Epithelial cell of proximal tubule (primary cell): ENCODE data around the gene SNRNP35. TPM values are rescaled to one million over a fixed set of nuclear protein-coding genes. Genes with fewer than 3 reads are reported as not detected.
"Not testable (repeated sequence)": the region's sequence is repeated elsewhere in the genome, so short reads cannot be mapped to it uniquely, and the experiment has no call there.

Source experiments
- DNase-seq: peaks from one replicate; pipeline ENCODE4 v3.0.0-alpha.2; 2011; ENCODE audit warnings: low read depth
- H3K4me3 ChIP-seq: 2 replicates; pipeline ENCODE4 v1.5.1; 2011; ENCODE audit warnings: low read depth, mild to moderate bottlenecking, low read length
- total RNA-seq: library from RNA; depleted of rRNA; stranded (reverse); fragments of >200 nt; gene quantifications from 2 replicates; pipeline ENCODE4 v1.2.3, GENCODE V29; 2015
- TF ChIP-seq, protein P1 (sequence below): conservative IDR thresholded peaks from 2 replicates; pipeline ENCODE4 v1.5.1; 2012; ENCODE audit warnings: low read depth, mild to moderate bottlenecking, low read length

SNRNP35 gene
- total RNA-seq, 1 donor from 2014 or later, result 22.7 TPM

DNA sequence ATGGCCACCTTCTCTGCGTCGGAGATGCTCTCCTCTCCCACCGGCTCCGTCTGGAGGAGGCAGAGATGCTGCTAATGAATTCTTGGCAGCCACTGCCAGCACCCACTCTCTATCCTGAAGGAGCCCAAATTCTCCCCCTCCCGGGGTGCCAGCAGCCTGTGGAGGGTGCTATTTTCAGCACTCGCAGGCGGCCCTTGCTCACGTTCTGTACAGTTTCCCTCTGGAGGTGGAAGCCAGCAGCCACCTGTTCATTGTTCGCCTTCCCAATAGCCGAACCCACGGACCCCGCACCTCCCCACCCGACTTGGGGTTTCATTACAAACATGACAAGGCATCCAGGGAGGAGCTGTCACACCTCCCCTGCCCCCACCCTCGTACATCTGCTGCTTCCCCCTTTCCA lies 27.8 kb downstream of the SNRNP35 start:
- TF ChIP-seq, protein P1, sequence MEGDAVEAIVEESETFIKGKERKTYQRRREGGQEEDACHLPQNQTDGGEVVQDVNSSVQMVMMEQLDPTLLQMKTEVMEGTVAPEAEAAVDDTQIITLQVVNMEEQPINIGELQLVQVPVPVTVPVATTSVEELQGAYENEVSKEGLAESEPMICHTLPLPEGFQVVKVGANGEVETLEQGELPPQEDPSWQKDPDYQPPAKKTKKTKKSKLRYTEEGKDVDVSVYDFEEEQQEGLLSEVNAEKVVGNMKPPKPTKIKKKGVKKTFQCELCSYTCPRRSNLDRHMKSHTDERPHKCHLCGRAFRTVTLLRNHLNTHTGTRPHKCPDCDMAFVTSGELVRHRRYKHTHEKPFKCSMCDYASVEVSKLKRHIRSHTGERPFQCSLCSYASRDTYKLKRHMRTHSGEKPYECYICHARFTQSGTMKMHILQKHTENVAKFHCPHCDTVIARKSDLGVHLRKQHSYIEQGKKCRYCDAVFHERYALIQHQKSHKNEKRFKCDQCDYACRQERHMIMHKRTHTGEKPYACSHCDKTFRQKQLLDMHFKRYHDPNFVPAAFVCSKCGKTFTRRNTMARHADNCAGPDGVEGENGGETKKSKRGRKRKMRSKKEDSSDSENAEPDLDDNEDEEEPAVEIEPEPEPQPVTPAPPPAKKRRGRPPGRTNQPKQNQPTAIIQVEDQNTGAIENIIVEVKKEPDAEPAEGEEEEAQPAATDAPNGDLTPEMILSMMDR, result no peak
- no peak overlapping the region for H3K4me3 ChIP-seq
- DNase-seq, result no peak

DNA sequence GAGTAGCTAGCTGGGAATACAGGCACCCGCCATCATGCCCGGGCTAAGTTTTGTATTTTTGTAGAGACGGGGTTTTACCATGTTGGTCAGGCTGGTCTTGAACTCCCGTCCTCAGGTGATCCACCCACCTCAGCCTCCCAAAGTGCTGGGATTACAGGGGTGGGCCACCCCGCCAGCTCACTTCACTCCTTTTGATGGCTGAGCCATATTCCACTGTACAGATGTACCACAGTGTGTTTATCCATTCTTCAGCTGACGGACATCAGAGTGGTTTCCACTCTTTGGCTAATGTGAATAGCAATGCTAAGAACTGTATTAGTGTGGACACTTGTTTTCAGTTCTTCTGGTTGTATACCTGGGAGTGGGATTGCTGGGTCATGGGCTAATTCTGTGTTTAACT lies 29.5 kb downstream of the SNRNP35 start:
- TF ChIP-seq, protein P1, result no peak
- no peak for DNase-seq
- H3K4me3 ChIP-seq, result no peak overlapping the region

DNA sequence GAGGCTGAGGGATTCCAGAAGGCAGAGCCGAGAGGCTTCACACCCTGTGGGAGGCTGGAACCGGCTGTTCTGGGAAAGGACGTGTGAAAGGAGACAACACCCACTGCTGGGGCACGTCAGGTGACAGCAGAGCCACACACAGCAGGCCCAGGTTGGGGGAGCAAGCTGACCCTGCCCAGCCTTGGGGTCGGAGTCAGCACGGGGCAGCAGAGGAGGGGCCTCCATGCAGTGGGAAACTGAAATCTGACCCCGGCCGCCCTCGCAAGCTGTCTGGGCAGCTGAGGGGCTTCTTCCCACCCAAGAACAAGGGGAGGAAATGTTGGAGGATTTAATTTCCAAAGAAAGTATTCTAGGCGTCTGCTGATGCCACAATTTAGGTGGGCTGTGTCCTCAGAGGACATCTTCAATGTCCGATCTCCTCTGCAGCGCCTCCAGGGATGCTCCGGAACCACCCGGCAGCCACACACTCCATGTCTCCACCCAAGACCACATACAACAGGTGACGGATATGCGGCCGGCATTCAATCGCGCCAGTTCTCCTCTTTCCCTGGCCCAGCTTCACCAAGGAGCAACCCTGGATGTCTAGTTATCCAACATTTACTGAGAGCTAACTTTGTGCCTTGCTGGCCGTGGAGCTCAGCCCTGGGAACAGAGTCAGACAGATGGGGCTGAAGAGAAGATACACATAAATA lies 30.7 kb downstream of the SNRNP35 start:
- TF ChIP-seq, protein P1, result no peak
- no peak for DNase-seq
- no peak overlapping the region for H3K4me3 ChIP-seq

DNA sequence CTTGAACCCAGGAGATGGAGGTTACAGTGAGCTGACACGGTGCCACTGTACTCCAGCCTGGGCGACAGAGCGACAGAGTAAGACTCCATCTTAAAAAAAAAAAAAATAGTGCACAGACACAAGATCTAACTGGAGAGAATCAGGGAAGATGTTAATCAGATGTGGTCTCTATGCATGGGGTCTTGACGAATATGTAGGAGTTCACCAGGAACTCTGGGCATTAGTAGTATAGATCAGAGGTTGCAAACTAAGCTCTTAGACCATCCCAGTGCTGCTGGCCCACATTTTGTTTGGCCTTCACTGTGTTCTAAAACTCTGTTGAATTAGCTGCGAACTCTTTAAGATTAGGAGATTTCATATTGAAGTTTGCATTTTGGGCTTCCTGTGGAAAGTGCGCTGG lies 31.6 kb downstream of the SNRNP35 start:
- TF ChIP-seq, protein P1, result no peak
- H3K4me3 ChIP-seq, result no peak overlapping the region
- no peak for DNase-seq

DNA sequence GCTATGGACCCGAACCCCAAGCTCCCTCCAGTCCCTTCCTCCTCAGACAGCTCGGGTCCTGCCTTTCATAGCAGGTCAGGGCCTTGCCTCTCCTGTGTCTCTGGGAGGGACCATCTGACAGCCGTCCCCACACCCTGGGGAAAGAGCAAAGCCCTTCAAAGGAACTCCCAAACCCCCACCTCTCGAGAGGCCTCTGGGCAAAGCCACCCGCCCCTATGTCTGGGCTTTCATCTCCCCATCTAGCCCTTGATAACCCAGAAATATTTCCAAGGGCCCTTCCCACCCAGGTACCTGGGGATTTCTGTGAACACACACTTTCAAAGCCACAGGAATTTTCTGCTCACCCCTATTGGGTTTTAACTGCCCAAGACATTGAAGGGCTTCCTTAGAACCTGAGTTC lies 32.1 kb downstream of the SNRNP35 start:
- DNase-seq, result no peak
- TF ChIP-seq, protein P1, result no peak
- H3K4me3 ChIP-seq, result no peak overlapping the region

DNA sequence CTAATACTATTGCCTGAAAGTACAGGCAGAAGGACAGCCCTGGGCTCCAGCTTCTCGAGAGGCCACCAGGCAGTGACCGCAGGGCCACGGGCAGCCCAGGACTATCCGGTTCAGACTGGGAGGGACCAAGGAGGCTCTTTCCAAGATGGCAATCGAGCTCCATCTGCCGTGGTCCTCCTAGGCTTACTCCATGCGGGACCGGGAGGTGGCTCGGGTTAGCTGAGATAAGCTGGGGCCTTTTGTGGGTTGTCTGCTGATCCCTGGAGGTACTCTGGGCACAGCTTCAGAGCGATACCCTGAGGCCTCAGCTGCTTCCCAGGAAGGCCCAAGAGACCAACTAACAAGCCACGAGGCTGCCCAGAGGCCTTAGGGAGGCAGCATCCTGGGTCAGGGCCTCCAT lies 33.1 kb downstream of the SNRNP35 start:
- no peak for DNase-seq
- TF ChIP-seq, protein P1, result no peak
- H3K4me3 ChIP-seq, result no peak overlapping the region

DNA sequence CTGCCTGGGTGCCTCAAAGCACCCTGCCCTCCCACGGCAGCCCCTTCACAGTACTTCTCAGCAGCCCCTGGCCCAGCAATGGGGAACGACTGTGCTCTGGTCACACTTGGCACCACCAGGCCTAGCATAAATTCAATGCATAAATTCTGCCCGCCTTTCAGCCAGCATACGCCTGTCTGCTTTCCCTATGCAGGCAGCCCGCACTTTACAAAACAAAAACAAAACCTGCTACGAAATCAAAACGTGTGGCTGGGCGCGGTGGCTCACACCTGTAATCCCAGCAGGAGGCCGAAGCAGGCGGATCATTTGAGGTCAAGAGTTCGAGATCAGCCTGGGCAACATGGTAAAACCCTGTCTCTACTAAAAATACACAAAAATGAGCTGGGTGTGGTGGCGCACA lies 33.5 kb downstream of the SNRNP35 start:
- no peak overlapping the region for H3K4me3 ChIP-seq
- DNase-seq, result no peak
- TF ChIP-seq, protein P1, result no peak

DNA sequence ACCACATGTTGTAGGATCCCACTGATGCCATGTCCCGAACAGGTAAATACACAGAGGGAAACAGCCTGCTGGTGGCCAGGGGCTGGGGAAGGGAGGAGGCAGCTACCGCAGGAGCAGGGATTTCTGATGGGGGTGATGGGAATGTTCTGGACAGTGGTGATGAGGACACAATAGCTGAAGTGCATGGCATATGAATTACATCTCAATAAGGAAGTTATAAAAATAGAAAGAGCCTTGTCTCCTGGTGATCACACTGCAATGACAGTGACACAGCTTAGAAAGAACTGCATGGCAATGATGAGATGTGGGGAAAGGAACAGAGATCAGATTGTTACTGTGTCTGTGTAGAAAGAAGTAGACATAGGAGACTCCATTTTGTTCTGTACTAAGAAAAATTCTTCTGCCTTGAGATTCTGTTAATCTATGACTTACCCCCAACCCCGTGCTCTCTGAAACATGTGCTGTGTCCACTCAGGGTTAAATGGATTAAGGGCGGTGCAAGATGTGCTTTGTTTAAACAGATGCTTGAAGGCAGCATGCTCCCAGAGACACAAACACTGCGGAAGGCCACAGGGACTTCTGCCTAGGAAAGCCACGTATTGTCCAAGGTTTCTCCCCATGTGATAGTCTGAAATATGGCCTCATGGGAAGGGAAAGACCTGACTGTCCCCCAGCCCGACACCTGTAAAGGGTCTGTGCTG lies 34.5 kb downstream of the SNRNP35 start:
- H3K4me3 ChIP-seq, DNase-seq: not testable (repeated sequence)
